Hematopoietic multipotent progenitor cell treated with erythropoietin and hydrocortisone succinate and interleukin-3 and kit ligand, for 17 days (in vitro differentiated cells): ENCODE results near the gene KREMEN1.
"Not testable (repeated sequence)": the region's sequence is repeated elsewhere in the genome, so short reads cannot be mapped to it uniquely, and the experiment has no call there.

Experiments used
- DNase-seq: peaks from one replicate; pipeline ENCODE4 v3.0.0-alpha.2; 2015; ENCODE audit warnings: low spot score

The KREMEN1 gene

GRCh38 chr22:29072979-29073617 lies at the start of gene KREMEN1:
KREMEN1 (plus strand) TSS chr22:29073035; CDS start chr22:29073131, 96 bp downstream.
- DNase-seq: no peak

DNA sequence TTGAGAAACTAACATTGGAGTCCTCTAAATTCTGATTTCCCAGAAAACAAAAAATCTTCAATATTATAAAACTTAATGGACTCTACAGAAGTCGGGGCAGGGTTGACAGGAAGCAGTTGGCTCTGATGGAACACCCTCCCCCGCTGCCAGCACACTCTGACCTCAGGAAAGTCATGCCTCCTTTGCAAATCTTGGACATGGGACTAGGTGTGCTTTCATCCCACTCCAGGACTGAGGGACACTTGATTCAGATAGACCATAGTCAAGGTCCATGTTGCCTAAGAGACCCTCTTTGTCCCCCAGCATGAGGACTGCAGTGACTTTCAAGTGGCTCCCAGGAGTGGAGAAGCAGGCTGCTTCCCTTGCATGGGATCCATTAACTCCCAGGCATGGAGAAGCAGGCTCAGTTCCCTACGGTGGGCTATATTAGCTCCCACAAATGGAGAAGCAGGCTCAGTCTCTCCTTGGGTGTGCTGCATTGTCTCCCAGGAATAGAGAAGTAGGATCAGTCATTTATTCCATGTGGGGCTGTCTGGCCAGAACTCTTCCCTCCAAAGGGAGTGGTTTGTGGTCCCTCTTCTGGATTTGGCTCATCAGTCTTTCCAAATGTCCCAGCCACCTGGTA lies 49.6 kb upstream of the KREMEN1 start:
- no peak for DNase-seq

DNA sequence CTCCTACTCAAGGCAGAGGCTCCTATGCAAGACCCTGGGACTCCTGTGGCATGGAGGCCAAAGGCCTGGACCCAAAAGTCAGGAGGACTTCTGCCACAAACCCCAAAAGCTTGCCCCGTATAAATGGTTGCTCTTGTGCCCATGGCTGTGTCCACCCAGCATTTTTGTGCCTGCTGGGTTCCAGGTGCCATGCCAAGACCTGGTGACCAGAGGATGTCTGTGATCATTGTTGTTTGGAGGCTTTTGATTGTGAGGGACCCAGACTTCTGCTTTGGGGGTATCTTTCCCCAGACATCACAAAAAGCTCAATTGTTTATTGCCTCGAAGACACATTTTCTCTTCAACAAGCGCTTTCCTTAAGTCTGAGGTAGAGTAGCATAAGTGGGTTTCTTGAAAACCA lies 46.3 kb upstream of the KREMEN1 start:
- DNase-seq: no peak

DNA sequence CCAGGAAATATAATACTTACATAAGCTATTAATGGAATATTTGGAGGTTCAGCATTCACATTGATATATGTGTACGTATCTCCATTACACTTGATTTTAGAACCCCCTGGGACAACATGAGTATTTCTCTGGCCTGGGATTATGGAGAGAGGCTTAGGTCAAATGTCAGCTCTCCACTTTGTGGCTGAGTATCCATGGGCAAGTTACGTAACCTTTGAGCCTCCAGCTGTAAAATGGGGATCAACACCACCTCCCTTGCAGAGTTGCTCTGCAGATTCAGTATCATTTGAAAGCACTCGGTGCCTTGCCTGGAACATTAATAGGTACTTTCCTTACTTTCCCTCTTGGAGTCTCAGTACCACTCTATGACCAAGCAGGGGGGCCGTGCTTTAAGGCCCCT lies 44.4 kb upstream of the KREMEN1 start:
- no peak for DNase-seq

DNA sequence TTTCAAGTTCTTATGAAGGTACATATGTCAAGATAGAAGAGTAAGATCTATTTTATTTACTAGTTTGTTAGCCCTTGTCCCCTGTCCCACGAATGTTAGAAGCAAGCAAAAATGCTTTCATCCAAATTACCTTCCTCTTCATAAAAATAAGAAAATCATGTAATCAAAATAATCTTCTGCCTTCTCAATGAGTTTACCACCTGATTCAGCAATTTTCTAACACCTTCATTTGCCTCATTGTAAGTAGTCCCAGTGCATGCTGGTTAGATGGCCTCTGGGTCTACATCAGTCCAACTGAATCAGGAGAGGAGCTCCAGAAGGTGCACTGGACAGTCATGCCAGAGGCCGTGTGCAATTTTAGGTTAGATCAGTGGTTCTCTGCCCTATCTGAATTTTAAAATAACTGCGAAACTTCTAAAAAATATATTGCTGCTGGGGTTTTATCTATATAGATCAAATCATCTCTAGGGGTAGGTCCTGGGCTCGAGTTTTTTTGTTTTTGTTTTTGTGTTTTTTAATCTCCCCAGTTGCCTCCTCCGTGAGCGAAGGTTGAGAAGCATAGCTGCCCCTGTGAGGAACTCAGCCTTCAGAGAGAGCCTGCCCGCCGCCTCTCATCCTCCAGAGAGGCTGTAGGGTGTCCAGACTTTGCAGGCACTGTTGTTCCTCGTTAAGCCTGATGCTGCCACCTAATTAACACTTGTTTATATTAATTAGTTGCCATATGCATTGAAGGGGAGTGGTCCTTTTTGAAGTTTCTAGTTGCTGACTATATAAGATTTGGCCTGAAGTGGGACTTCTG lies 43.4 kb upstream of the KREMEN1 start:
- no peak for DNase-seq

DNA sequence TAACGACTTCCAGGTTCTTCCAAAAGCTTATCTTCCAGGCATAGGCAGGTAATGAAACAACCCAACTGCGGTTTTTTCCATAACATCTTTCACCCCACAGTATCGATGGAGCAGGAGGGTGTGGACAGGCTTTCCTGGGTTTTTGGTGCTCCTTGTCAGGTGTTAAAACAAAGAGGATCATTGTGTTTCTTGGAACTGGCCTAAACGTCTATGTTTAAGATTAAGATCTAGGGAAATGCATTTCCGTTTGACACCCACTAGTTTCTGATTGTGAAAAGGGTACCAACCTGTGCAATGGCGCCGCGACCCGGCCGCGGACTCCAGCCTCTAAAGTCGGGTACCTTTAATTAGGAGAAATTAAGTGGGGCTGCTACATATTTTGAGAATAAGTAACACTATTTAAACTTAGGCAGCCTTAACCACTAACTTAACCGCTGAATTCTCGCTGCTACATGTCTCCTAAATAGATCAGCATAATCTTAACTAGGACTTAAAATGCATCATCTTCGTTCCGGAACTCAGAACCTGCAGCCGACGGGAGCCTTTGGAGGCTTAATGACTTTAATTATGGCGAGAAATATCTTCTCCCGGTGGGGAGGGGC lies 42.7 kb upstream of the KREMEN1 start:
- DNase-seq: no peak

DNA sequence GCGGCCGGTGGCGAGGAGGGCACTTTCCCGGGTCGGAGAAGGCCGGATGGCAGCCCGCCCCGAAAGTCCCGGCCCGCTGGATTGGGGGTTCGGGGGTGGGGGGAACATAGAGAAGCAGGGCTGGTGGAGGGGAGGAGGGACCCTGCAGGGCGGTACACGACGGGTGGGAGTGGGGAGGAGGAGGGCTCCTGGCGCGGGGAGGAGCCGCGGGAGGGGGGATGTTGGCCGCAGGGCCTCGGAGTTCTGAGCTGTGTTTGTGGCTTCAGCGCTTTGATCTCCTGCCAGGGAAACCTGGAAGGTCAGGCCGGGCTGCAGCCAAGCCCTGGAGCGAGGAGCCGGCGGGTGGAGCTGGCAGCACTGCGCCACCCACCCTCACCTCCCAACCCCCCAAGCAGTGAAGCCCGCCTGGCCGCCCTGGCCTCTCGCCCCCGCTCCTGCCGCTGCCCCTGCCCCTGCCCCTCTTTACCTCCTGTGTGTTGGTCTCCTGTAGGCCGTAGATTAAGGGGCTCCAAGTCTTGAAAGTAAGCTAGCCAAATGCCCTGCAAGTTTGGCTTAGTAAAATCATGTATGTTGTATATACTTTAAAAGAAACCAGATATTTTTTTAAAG lies 42.1 kb upstream of the KREMEN1 start:
- DNase-seq: no peak

GRCh38 chr22:29031227-29032011 lies 41.4 kb upstream of the KREMEN1 start:
- DNase-seq: no peak

GRCh38 chr22:29032014-29032475 lies 40.8 kb upstream of the KREMEN1 start:
- DNase-seq: no peak

DNA sequence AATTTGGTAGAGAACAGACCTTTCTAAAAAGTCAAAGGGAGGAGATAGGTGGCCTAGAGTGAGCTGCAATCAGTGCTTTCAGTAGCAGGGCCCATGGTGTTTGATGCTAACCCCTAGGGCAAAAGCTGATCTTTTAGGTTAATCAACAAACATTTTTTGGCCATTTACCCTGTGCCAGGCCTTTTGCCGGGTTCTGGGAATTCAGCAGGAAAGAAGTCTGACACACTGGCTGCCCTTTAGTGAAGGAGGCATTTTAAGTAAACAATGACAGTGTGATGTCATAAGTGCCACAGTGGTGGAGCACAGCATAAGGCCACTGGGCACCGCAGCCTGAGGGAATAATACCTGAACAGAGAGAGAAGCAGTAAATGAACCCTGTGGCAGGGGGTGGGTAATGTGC lies 40.3 kb upstream of the KREMEN1 start:
- no peak for DNase-seq

GRCh38 chr22:29037340-29037932 lies 35.4 kb upstream of the KREMEN1 start:
- no peak for DNase-seq

DNA sequence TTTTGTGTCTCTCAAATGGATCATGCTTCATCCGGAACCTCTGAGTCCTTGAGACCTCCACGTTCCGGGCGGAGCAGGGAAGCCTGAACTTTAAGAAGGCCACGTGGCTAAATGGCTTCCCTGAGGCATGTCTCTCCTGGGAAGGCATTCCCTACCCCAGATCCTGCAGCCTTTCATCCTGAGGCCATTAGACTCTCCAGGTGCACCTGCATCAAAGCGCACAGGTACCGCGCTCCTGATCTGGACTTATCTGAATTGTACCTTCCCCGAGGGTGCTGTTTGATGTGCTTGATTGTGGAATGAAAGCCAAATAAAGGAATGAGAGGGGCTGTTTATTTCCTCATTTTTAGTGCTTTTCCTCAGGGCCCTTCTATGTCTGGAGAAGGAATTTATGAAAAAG lies 33.7 kb upstream of the KREMEN1 start:
- DNase-seq: no peak

- DNase-seq: not testable (repeated sequence)
These were observed 33.2 kb upstream of the KREMEN1 start for GRCh38 chr22:29039684-29040083.

DNA sequence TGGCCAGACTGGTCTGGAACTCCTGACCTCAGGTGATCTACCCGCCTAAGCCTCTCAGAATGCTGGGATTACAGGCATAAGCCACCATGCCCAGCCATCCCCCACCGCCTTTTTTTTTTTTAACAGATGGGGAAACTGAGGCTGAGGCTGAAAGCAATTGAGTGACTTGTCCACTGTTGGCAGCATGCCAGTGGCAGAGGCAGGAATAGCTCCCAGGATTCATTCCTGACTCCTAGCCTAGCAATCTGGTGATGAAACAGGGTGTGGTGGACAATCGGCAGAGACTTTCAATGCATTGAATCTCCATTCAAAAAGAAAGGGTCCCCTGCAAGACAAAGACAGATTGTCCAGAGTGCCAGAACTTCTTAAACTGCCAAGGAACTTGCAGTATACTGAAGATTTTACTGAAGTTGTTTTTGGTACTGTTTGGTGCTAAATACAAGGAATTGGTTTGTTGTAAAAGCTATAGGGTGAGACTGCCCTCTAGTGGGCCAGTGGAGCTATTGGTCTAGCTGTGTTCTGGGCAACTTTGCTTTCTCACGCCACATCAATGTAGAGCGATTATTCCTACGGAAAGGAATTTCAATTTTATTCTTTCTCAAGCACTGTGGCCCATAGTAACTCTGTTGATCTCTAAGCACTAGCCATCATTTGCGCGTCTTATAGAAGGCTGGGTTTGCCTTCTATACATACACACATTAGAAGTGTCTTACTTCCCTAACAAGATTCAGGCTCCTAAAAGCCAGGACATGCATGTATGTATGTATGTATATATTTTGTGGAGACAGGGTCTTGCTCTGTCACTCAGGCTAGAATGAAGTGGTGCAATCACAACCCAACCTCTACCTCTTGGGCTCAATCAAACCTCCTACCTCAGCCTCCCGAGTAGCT lies 32.2 kb upstream of the KREMEN1 start:
- peak; percentile 79 for DNase-seq

DNA sequence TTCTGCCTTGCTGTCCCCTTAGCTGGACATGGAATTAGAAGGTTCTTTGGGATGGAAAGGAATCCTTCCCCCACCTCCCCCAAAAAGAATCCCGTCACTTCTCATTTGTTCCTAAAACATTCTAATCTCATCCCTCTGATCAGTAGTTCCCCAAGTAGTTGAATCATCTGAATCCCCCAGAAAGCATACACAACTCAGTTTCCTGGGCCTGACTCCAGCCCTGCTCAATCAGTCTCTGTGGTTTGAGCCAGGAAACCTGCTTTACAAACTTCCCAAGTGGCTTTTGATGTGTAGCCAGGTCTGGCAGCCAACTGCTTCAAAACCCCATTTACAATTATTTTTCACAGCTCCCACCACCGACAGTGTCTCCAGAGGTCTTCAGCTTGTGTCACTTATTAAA lies 31.4 kb upstream of the KREMEN1 start:
- no peak for DNase-seq

DNA sequence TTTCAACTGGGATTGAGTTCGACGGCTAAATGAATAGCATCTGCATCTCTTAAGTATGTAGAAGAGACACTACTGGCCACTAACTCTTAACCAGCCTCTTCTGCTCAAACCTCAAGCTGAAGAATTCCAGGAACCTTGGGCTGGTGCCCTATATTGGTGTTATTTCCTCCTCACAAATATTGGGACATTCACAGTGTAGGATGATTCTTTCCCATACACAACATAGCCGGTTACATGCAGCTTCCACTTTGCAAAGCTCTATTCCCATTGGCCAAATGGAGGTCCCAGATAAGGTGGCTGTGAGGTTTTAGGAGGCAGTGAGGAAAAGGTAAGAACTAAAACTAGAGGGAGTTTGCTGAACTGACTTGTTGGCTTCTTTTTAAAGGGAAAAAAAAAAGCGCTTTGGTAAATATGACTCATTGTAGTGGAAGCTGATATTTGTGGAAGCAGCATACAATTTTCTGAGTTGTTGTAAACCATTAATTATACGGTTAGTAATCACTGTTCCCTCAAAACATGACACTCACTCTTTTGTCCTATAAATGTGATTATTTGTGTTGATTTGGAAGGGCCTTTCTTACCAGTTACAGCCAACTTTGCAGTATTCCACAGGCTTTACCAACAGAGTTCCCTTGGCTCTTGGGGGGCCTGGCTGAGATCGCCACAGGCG lies 28.8 kb upstream of the KREMEN1 start:
- no peak for DNase-seq

- DNase-seq: no peak
These were observed 28.1 kb upstream of the KREMEN1 start for GRCh38 chr22:29044657-29045176.

GRCh38 chr22:29048822-29049654 lies 23.8 kb upstream of the KREMEN1 start:
- DNase-seq: no peak
